KMS-11 (cell line): ENCODE results near the gene MUC5AC.

Experiments
- H2AFZ ChIP-seq: fragments of 200-600 bp; sonication (generic); 2 replicates; pipeline ENCODE4 v1.6.1; 2016; ENCODE audit warnings: antibody characterized with exemption, mixed run types, low read depth
- H3K27ac ChIP-seq: fragments of 200-600 bp; sonication (generic); 2 replicates; pipeline ENCODE4 v1.6.1; 2016; ENCODE audit warnings: mild to moderate bottlenecking, mixed run types
- H3K27me3 ChIP-seq: fragments of 200-600 bp; sonication (generic); 2 replicates; pipeline ENCODE4 v1.6.1; 2017; ENCODE audit warnings: mild to moderate bottlenecking, low read depth, mixed run types, moderate library complexity; ENCODE audit not compliant: insufficient read depth
- H3K36me3 ChIP-seq: fragments of 200-600 bp; sonication (generic); 2 replicates; pipeline ENCODE4 v1.6.1; 2017; ENCODE audit warnings: mild to moderate bottlenecking, mixed run types; ENCODE audit not compliant: insufficient read depth
- H3K4me1 ChIP-seq: fragments of 200-600 bp; sonication (generic); 2 replicates; pipeline ENCODE4 v1.6.1; 2016; ENCODE audit warnings: mild to moderate bottlenecking, low read depth, mixed run types; ENCODE audit not compliant: poor library complexity, severe bottlenecking
- H3K4me2 ChIP-seq: fragments of 200-600 bp; sonication (generic); 2 replicates; pipeline ENCODE4 v1.7.0; 2016; ENCODE audit warnings: mild to moderate bottlenecking, mixed run types
- H3K4me3 ChIP-seq: fragments of 200-600 bp; sonication (generic); IDR thresholded peaks from 2 replicates; pipeline ENCODE4 v1.6.1; 2017; ENCODE audit warnings: low read depth, low read length, mixed read lengths; ENCODE audit not compliant: insufficient read depth
- H3K79me2 ChIP-seq: fragments of 200-600 bp; sonication (generic); 2 replicates; pipeline ENCODE4 v1.6.1; 2016; ENCODE audit warnings: low read depth, mixed run types; ENCODE audit not compliant: insufficient read depth
- H3K9ac ChIP-seq: fragments of 200-600 bp; sonication (generic); 2 replicates; pipeline ENCODE4 v1.6.1; 2016; ENCODE audit warnings: mild to moderate bottlenecking, mixed run types
- H4K20me1 ChIP-seq: fragments of 200-600 bp; sonication (generic); 2 replicates; pipeline ENCODE4 v1.6.1; 2016; ENCODE audit warnings: mild to moderate bottlenecking, mixed run types; ENCODE audit not compliant: insufficient read depth
- TF ChIP-seq, protein P1 (sequence below): fragments of 200-600 bp; sonication (generic); conservative IDR thresholded peaks from 2 replicates; pipeline ENCODE4 v1.6.1; 2017; ENCODE audit warnings: low read depth, mild to moderate bottlenecking, antibody characterized with exemption, low read length, moderate library complexity, mixed read lengths

The MUC5AC gene

DNA sequence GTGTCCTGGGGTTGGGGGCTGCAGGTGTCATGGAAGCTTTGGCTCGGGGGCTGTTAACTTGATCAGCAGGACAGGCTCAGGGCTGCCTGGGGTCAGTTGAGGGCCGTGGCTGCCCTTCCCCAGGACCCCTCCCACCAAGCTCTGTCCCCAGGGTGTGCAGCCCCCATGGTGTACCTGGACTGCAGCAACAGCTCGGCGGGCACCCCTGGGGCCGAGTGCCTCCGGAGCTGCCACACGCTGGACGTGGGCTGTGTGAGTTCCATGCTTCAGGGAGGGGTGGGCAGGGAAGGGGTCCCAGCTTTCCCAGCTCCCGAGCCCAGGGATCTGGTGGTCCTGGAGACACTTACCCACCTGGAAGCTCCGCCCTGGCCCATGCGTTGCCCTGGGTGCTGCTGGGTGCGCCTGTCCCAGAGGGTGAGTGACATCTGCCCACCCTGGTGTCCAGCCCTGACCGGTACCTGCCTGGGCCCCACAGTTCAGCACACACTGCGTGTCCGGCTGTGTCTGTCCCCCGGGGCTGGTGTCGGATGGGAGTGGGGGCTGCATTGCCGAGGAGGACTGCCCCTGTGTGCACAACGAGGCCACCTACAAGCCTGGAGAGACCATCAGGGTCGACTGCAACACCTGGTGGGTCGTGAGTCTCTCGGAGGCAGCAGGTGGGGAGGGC lies 76.4 kb downstream of the MUC5AC start:
- Histone ChIP-seq H3K9ac (no peak overlapping the region), H4K20me1 (no peaks in the 10 kb centered on the region), H3K79me2 (no peaks in the 10 kb centered on the region), H3K36me3 (no peaks in the 10 kb centered on the region), H3K4me1 (no peaks in the 10 kb centered on the region), H3K27ac (no peak overlapping the region), H3K27me3 (peaks cover 66% of the 10 kb centered on the region), H3K4me3 (no peak overlapping the region), H2AFZ (no peak overlapping the region), H3K4me2 (no peak overlapping the region)
- TF ChIP-seq, protein P1, sequence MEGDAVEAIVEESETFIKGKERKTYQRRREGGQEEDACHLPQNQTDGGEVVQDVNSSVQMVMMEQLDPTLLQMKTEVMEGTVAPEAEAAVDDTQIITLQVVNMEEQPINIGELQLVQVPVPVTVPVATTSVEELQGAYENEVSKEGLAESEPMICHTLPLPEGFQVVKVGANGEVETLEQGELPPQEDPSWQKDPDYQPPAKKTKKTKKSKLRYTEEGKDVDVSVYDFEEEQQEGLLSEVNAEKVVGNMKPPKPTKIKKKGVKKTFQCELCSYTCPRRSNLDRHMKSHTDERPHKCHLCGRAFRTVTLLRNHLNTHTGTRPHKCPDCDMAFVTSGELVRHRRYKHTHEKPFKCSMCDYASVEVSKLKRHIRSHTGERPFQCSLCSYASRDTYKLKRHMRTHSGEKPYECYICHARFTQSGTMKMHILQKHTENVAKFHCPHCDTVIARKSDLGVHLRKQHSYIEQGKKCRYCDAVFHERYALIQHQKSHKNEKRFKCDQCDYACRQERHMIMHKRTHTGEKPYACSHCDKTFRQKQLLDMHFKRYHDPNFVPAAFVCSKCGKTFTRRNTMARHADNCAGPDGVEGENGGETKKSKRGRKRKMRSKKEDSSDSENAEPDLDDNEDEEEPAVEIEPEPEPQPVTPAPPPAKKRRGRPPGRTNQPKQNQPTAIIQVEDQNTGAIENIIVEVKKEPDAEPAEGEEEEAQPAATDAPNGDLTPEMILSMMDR, result no peak

DNA sequence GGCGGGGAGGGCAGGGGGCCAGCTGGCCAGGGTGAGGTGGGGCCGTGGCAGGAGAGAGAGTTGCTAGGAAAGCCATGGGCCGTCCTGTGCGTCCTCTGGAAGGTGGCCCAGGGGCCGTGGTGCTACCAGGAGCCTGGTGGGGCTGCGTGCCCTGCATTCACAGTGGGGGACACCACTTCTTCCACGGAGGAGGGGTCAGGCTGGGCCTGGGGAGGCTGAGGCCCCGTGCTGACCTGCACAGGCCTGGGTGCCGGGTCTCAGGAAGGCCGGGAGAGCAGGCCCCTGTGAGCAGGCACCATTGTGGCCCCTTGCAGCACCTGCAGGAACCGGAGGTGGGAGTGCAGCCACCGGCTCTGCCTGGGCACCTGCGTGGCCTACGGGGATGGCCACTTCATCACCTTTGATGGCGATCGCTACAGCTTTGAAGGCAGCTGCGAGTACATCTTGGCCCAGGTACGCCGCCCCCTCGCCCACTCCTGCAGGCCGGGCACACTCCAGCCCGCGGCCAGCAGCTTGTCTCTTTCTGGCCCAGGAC lies 77.1 kb downstream of the MUC5AC start:
- H4K20me1 ChIP-seq, result no peaks in the 10 kb centered on the region
- H3K4me3 ChIP-seq, result no peak overlapping the region
- no peaks in the 10 kb centered on the region for H3K4me1 ChIP-seq
- H3K27me3 ChIP-seq, result peaks cover 62% of the 10 kb centered on the region
- TF ChIP-seq, protein P1, result no peak
- no peaks in the 10 kb centered on the region for H3K36me3 ChIP-seq
- H3K4me2 ChIP-seq, result no peak overlapping the region
- no peak overlapping the region for H3K9ac ChIP-seq
- no peak overlapping the region for H2AFZ ChIP-seq
- H3K79me2 ChIP-seq, result no peaks in the 10 kb centered on the region
- no peak overlapping the region for H3K27ac ChIP-seq

DNA sequence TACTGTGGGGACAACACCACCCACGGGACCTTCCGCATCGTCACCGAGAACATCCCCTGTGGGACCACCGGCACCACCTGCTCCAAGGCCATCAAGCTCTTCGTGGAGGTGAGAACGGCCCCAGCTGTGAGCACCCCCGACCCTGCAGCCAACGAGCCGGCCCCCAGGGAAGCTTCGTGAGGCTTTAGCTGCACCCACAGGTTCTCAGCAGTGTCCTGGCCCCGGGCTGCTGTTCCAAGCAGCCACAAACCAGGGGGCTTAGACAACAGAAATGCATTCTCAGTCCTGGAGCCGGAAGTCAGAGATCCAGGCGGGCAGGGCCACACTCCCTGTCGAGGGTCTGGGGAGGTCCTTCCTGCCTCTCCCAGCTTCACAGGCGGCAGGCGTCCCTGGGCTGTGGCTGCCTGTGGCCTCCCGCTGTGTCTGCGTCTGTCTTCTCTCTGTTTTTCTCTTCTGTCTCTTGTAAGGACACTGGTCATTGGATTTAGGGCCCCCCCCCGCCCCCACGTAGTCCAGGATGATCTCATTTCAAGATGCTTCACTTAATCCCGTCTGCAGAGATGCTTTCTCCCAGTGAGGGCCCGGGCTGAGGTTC lies 77.7 kb downstream of the MUC5AC start:
- H3K4me1 ChIP-seq, result no peaks in the 10 kb centered on the region
- no peak overlapping the region for H3K9ac ChIP-seq
- no peak overlapping the region for H3K4me2 ChIP-seq
- no peaks in the 10 kb centered on the region for H3K36me3 ChIP-seq
- TF ChIP-seq, protein P1, result no peak
- H4K20me1 ChIP-seq, result no peaks in the 10 kb centered on the region
- H3K79me2 ChIP-seq, result no peaks in the 10 kb centered on the region
- no peak overlapping the region for H3K27ac ChIP-seq
- H3K27me3 ChIP-seq, result peaks cover 60% of the 10 kb centered on the region
- no peak overlapping the region for H3K4me3 ChIP-seq
- H2AFZ ChIP-seq, result no peak overlapping the region

DNA sequence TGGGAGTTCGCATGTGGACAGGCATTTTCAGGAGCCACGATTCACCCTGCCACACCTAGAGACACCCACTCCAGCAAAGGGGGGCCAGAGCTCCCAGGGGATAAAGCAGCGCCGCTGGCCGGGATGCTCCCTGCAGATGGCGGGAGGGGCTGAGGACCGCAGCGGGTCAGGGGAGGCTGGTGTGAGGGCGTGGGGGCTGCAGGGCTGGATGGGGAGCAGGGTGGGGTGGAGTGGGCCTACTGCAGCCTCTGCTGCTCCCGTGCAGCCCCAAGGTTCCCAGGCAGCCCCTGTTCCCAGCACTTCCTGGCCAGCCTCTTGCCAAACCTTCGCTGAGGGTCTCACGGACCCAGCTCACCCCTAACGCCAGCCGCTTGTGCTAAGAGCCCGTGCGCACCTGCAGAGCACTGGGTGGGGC lies 78.2 kb downstream of the MUC5AC start:
- no peak overlapping the region for H3K4me3 ChIP-seq

More for the DNA sequence above, 78.2 kb downstream of the MUC5AC start:
- TF ChIP-seq, protein P1, result no peak
- no peaks in the 10 kb centered on the region for H3K4me1 ChIP-seq
- no peak overlapping the region for H3K9ac ChIP-seq
- no peaks in the 10 kb centered on the region for H4K20me1 ChIP-seq
- peaks cover 57% of the 10 kb centered on the region for H3K27me3 ChIP-seq
- no peak overlapping the region for H3K4me2 ChIP-seq
- H3K79me2 ChIP-seq, result no peaks in the 10 kb centered on the region
- no peak overlapping the region for H2AFZ ChIP-seq
- H3K27ac ChIP-seq, result no peak overlapping the region
- no peaks in the 10 kb centered on the region for H3K36me3 ChIP-seq
